Testis (tissue), 3 donors: ENCODE data around the gene YTHDC1. TPM values are rescaled to one million over a fixed set of nuclear protein-coding genes. Genes with fewer than 3 reads are reported as not detected.

ENCODE experiments used
- DNase-seq: peaks from one replicate; pipeline ENCODE4 v3.0.0-alpha.2; 2019
- H3K27ac ChIP-seq, 2 donors: fragments of 200-600 bp; sonication (generic); one replicate each; pipeline ENCODE4 v1.5.1; 2019
- H3K27me3 ChIP-seq: fragments of 200-600 bp; sonication (generic); one replicate; pipeline ENCODE4 v1.5.1; 2019
- H3K36me3 ChIP-seq: fragments of 200-600 bp; sonication (generic); one replicate; pipeline ENCODE4 v1.5.1; 2017; ENCODE audit warnings: low read depth; ENCODE audit errors: missing control alignments
- H3K4me1 ChIP-seq: fragments of 200-600 bp; sonication (generic); one replicate; pipeline ENCODE4 v1.5.1; 2019
- H3K4me3 ChIP-seq, 2 donors: fragments of 200-600 bp; sonication (generic); one replicate each; pipeline ENCODE4 v1.5.1; 2017 to 2019
- H3K9me3 ChIP-seq: fragments of 200-600 bp; sonication (generic); one replicate; pipeline ENCODE4 v1.5.1; 2017
- CTCF ChIP-seq, 3 experiments: fragments of 450-650 bp in 2 of 3; fragments of 200-600 bp in 1 of 3; sonication (generic) in 1 of 3; IDR thresholded peaks; one replicate each; pipeline ENCODE4 v1.5.1; 2016 to 2019; ENCODE audit warnings: antibody characterized with exemption in 3 of 3, mild to moderate bottlenecking in 2 of 3, moderate library complexity in 1 of 3
- POLR2A ChIP-seq: fragments of 450-650 bp; IDR thresholded peaks from one replicate; pipeline ENCODE4 v1.6.1; 2017; ENCODE audit warnings: antibody characterized with exemption, mild to moderate bottlenecking, moderate library complexity
- WGBS, 2 donors: methylation state at CpG; one replicate each; pipeline ENCODE4 v1.1.5; 2018; 5-methylcytosine and 5-hydroxymethylcytosine counted together
- intact Hi-C: fragments of 100-400 bp; cut with DNase I; formaldehyde crosslinking; loops from one replicate; pipeline ENCODE4 v1.15.1; 2023; ENCODE audit warnings: low total_unique reads
- polyA plus RNA-seq: library from polyadenylated mRNA; stranded (reverse); fragments of 350-450 nt; fragmentation: Illumina TruSeq; extraction: RNeasy Lipid Tissue Mini Kit (QIAGEN cat#74804); gene quantifications from one replicate; pipeline ENCODE4 v1.2.3, GENCODE V29; 2014; ENCODE audit warnings: low read depth, low replicate concordance; ENCODE audit not compliant: insufficient read depth
- total RNA-seq, 2 donors: library from RNA; depleted of rRNA; stranded (reverse); fragments of >200 nt; gene quantifications; one replicate each; pipeline ENCODE4 v1.2.3, GENCODE V29; 2016

Gene YTHDC1
- total and polyA plus RNA-seq, 3 donors from 2014 or later = 56.5 to 92.6 (median 78.2) TPM

- Histone ChIP-seq H3K9me3 (no peaks in the 10 kb centered on the region), H3K4me3 (peak overlapping the region; percentile 99), H3K36me3 (no peaks in the 10 kb centered on the region), H3K27ac (peak overlapping the region; percentile 100), H3K4me1 (peaks cover 12% of the 10 kb centered on the region), H3K27me3 (no peaks in the 10 kb centered on the region)
- no peak for TF ChIP-seq POLR2A
- no peak for TF ChIP-seq CTCF (IDR thresholded peaks at IDR 0.05)
- peak; percentile 63 for DNase-seq
- WGBS, 2 donors = 0% methylated on average over 10 to 14 of the region's 14 CpGs
- intact Hi-C loops = no loop called here
These were observed 626 bp downstream of the YTHDC1 start for GRCh38 chr4:68349279-68349648.

DNA sequence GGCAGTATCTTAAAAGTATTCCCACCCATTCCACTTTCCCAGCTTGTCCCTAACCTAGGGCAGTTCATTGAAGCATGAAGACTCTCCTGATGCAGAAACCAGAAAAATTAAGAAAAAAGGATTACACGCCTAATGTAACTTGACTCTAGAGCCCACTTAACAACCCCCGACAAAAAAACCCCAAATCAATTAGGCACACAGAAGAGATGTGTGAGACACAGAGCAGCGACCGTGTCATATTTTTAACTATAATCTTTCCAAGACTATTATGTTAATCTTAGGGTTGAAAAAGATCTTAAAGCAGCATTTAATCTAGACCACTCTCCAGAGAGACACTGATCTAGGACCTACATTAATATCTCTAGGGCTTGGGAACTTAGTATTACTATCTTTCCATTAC, 1.3 kb downstream of the YTHDC1 start:
- Histone ChIP-seq H3K4me1 (peaks cover 15% of the 10 kb centered on the region), H3K27me3 (no peaks in the 10 kb centered on the region), H3K9me3 (no peaks in the 10 kb centered on the region), H3K27ac (peak overlapping the region; percentile 100), H3K4me3 (peak overlapping the region; percentile 99), H3K36me3 (no peaks in the 10 kb centered on the region)
- no peak for DNase-seq
- WGBS, 2 donors = 2 to 3% methylated on average over 4 of the region's 4 CpGs
- intact Hi-C loops = no loop called here
- no peak for TF ChIP-seq CTCF (IDR thresholded peaks at IDR 0.05)
- no peak for TF ChIP-seq POLR2A

- DNase-seq = no peak
- intact Hi-C loops = no loop called here
- TF ChIP-seq POLR2A (no peak), CTCF (IDR thresholded peaks at IDR 0.05) (no peak)
- WGBS, 2 donors = 11 to 13% methylated on average over 5 of the region's 5 CpGs
- H3K27me3 ChIP-seq = no peaks in the 10 kb centered on the region
- peaks cover 15% of the 10 kb centered on the region for H3K4me1 ChIP-seq
- no peaks in the 10 kb centered on the region for H3K36me3 ChIP-seq
- H3K27ac ChIP-seq = peak overlapping the region in 1 of 2 donors; percentile 100
- H3K4me3 ChIP-seq = peak overlapping the region in 1 of 2 donors; percentile 99
- H3K9me3 ChIP-seq = no peaks in the 10 kb centered on the region
These were observed 2.0 kb downstream of the YTHDC1 start for GRCh38 chr4:68347845-68348244.

DNA sequence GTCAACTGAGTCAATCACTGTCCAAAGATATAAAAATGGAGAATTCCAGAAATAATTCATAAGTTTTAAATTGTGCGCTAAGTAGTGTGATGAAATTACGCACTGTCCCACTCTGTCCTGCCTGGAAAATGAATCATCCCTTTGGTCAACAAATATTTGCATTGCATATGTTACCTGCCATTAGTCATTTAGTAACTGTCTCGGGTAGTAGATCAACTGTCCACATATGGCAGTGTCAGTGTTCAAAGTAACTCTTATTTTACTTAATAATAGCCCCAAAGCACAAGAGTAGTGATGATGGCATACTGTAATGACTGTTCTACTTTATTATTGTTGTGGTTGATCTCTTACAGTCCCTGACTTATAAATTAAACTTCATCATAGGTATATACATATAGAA, 3.4 kb downstream of the YTHDC1 start:
- Histone ChIP-seq H3K4me1 (peaks cover 21% of the 10 kb centered on the region), H3K27me3 (no peaks in the 10 kb centered on the region), H3K27ac (no peak overlapping the region), H3K4me3 (no peak overlapping the region), H3K9me3 (no peaks in the 10 kb centered on the region), H3K36me3 (no peaks in the 10 kb centered on the region)
- TF ChIP-seq CTCF (IDR thresholded peaks at IDR 0.05) (no peak), POLR2A (no peak)
- intact Hi-C loops = no loop called here
- DNase-seq = no peak
- WGBS, 2 donors = 88 to 91% methylated on average over 3 of the region's 3 CpGs

GRCh38 chr4:68344785-68345184, 5.1 kb downstream of the YTHDC1 start:
- no peaks in the 10 kb centered on the region for H3K27me3 ChIP-seq
- WGBS, 2 donors = 73 to 94% methylated on average over 5 of the region's 5 CpGs
- peaks cover 23% of the 10 kb centered on the region for H3K4me1 ChIP-seq
- TF ChIP-seq POLR2A (no peak), CTCF (IDR thresholded peaks at IDR 0.05) (no peak)
- DNase-seq = no peak
- H3K4me3 ChIP-seq = no peak overlapping the region
- no peaks in the 10 kb centered on the region for H3K36me3 ChIP-seq
- intact Hi-C loops = no loop called here
- no peaks in the 10 kb centered on the region for H3K9me3 ChIP-seq
- no peak overlapping the region for H3K27ac ChIP-seq
